Measurements from ENCODE around the gene TSPAN1. TPM values are rescaled to one million over a fixed set of nuclear protein-coding genes. Genes with fewer than 3 reads are reported as not detected.

Gene TSPAN1
- total RNA-seq, 1 donor from 2014 or later: 1.7 TPM

DNA sequence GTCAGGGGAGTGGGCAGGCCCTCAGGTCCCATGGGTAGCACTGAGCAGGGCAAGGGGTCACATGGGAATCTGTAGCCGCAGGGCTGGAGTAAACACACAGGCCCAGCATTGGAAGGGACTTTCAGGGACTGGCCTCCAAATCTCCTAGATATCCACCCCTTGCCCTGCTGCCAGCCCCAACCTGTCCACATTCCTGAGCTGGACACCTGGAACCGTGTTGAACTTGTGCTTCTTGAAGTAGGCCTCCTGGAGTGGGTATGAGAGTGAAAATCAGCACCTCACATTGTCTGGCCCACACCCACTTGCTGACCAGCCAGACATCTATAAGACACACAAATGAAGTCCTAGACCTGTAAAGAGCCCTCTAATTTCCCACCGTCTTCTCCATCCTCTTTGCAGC, 15.7 kb downstream of the TSPAN1 start:
- H3K9me3 Mint-ChIP-seq (ENCODE audit: unreplicated experiment): no peaks in the 10 kb centered on the region
- no peaks in the 10 kb centered on the region for H3K27me3 Mint-ChIP-seq (ENCODE audit: low read depth, unreplicated experiment)
- Histone ChIP-seq H3K4me1 (ENCODE audit: insufficient read depth, low read length) (peaks cover 11% of the 10 kb centered on the region), H3K9ac (ENCODE audit: low read length) (no peak overlapping the region), H3K79me2 (ENCODE audit: insufficient read depth, low read length) (no peaks in the 10 kb centered on the region), H3K4me3 (ENCODE audit: insufficient read depth, low read depth, low read length) (no peak overlapping the region), H3K36me3 (ENCODE audit: insufficient read depth, low read length) (peaks cover 12% of the 10 kb centered on the region), H3K4me2 (ENCODE audit: low read length) (no peak overlapping the region), H3K27ac (ENCODE audit: low read depth, low read length) (no peak overlapping the region), H4K20me1 (ENCODE audit: insufficient read depth, low read length) (no peaks in the 10 kb centered on the region), H3K9me3 (ENCODE audit: insufficient read depth, low read depth, low read length) (no peaks in the 10 kb centered on the region), H2AFZ (ENCODE audit: low read depth, low read length) (no peak overlapping the region), H3K27me3 (ENCODE audit: insufficient read depth, low read length) (no peaks in the 10 kb centered on the region)
- no peaks in the 10 kb centered on the region for H3K4me1 Mint-ChIP-seq (ENCODE audit: low read depth, unreplicated experiment)
- peaks cover 20% of the 10 kb centered on the region for H3K36me3 Mint-ChIP-seq (ENCODE audit: low read depth, unreplicated experiment)
- DNase-seq (ENCODE audit: low read depth): no peak
- H3K4me3 Mint-ChIP-seq (ENCODE audit: unreplicated experiment): peak overlapping the region; percentile 54
- no peak for FAIRE-seq
- H3K27ac Mint-ChIP-seq (ENCODE audit: unreplicated experiment): no peak overlapping the region
- no peak for TF ChIP-seq EZH2 (IDR thresholded peaks at IDR 0.05; ENCODE audit: insufficient read depth, low read length)
- TF ChIP-seq, protein P1, sequence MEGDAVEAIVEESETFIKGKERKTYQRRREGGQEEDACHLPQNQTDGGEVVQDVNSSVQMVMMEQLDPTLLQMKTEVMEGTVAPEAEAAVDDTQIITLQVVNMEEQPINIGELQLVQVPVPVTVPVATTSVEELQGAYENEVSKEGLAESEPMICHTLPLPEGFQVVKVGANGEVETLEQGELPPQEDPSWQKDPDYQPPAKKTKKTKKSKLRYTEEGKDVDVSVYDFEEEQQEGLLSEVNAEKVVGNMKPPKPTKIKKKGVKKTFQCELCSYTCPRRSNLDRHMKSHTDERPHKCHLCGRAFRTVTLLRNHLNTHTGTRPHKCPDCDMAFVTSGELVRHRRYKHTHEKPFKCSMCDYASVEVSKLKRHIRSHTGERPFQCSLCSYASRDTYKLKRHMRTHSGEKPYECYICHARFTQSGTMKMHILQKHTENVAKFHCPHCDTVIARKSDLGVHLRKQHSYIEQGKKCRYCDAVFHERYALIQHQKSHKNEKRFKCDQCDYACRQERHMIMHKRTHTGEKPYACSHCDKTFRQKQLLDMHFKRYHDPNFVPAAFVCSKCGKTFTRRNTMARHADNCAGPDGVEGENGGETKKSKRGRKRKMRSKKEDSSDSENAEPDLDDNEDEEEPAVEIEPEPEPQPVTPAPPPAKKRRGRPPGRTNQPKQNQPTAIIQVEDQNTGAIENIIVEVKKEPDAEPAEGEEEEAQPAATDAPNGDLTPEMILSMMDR (IDR thresholded peaks at IDR 0.05; ENCODE audit: insufficient read depth, low read depth, low read length): no peak

DNA sequence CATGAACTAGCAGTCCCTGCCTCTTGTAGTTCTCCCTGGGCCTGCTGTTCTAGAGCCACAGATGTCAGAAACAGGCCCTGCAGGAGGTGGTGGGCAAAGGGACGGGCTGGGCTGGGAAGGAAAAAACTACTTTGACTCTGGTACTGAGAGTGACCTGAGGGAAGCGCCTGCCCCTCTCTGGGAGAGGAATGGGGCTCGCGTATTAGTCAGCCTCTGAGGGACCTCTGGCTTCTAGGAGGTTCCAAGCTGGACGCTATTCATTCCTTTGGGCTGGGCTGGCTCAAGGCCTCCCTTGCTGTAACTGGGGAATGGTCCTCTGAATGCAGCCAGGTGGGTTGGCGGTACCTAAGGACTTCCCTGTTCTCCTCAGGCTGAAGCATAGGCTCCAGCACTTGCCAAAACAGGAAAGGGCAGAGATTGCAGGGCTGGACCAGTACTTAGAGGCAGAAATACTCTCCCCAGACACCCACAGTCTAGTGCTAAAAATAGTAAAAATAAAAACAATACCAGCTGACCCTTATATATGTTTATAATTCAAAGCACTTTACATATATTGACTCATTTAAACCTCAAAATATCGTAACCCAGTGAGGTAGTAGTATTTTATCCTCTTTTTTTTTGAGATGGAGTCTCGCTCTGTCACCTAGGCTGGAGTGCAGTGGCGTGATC, 16.3 kb downstream of the TSPAN1 start:
- Histone ChIP-seq H3K9ac (ENCODE audit: low read length) (no peak overlapping the region), H4K20me1 (ENCODE audit: insufficient read depth, low read length) (no peaks in the 10 kb centered on the region), H3K4me1 (ENCODE audit: insufficient read depth, low read length) (peaks cover 11% of the 10 kb centered on the region), H3K27me3 (ENCODE audit: insufficient read depth, low read length) (no peaks in the 10 kb centered on the region), H3K9me3 (ENCODE audit: insufficient read depth, low read depth, low read length) (no peaks in the 10 kb centered on the region), H3K36me3 (ENCODE audit: insufficient read depth, low read length) (peaks cover 12% of the 10 kb centered on the region), H3K4me3 (ENCODE audit: insufficient read depth, low read depth, low read length) (no peak overlapping the region), H3K27ac (ENCODE audit: low read depth, low read length) (peak overlapping the region; percentile 21), H2AFZ (ENCODE audit: low read depth, low read length) (no peak overlapping the region), H3K79me2 (ENCODE audit: insufficient read depth, low read length) (no peaks in the 10 kb centered on the region), H3K4me2 (ENCODE audit: low read length) (no peak overlapping the region)
- FAIRE-seq: no peak
- H3K4me1 Mint-ChIP-seq (ENCODE audit: low read depth, unreplicated experiment): no peaks in the 10 kb centered on the region
- peak overlapping the region; percentile 54 for H3K4me3 Mint-ChIP-seq (ENCODE audit: unreplicated experiment)
- no peak overlapping the region for H3K27ac Mint-ChIP-seq (ENCODE audit: unreplicated experiment)
- H3K36me3 Mint-ChIP-seq (ENCODE audit: low read depth, unreplicated experiment): peaks cover 22% of the 10 kb centered on the region
- H3K9me3 Mint-ChIP-seq (ENCODE audit: unreplicated experiment): no peaks in the 10 kb centered on the region
- TF ChIP-seq, protein P1 (IDR thresholded peaks at IDR 0.05; ENCODE audit: insufficient read depth, low read depth, low read length): no peak
- TF ChIP-seq EZH2 (IDR thresholded peaks at IDR 0.05; ENCODE audit: insufficient read depth, low read length): no peak
- no peaks in the 10 kb centered on the region for H3K27me3 Mint-ChIP-seq (ENCODE audit: low read depth, unreplicated experiment)
- no peak for DNase-seq (ENCODE audit: low read depth)

DNA sequence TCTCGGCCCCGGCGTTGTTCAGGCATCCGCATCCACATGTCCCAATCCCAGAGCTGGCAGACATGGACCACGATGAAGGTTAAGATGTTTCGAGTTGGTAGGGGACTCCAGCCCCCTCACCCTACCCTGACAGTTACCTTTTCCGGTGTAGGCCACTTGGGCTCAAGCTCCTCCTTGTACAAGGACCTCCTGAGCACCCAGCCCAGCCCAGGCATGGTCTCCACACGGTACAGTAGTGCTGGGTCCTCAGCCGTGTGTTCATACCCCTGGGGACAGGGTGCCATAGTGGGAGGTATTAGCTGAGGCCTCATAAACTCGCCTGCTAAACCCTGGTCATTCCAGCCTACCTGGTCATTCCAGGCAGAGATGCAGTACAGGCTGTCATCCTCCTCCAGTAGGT, 17.3 kb downstream of the TSPAN1 start:
- TF ChIP-seq, protein P1 (IDR thresholded peaks at IDR 0.05; ENCODE audit: insufficient read depth, low read depth, low read length): no peak
- TF ChIP-seq EZH2 (IDR thresholded peaks at IDR 0.05; ENCODE audit: insufficient read depth, low read length): no peak
- peaks cover 12% of the 10 kb centered on the region for H3K36me3 ChIP-seq (ENCODE audit: insufficient read depth, low read length)
- no peak for DNase-seq (ENCODE audit: low read depth)

More for the DNA sequence above, 17.3 kb downstream of the TSPAN1 start:
- Histone ChIP-seq H3K79me2 (ENCODE audit: insufficient read depth, low read length) (peaks cover 7% of the 10 kb centered on the region), H3K4me2 (ENCODE audit: low read length) (no peak overlapping the region), H3K4me1 (ENCODE audit: insufficient read depth, low read length) (peaks cover 11% of the 10 kb centered on the region), H3K4me3 (ENCODE audit: insufficient read depth, low read depth, low read length) (no peak overlapping the region), H2AFZ (ENCODE audit: low read depth, low read length) (no peak overlapping the region), H3K9me3 (ENCODE audit: insufficient read depth, low read depth, low read length) (no peaks in the 10 kb centered on the region), H3K27ac (ENCODE audit: low read depth, low read length) (no peak overlapping the region), H3K9ac (ENCODE audit: low read length) (no peak overlapping the region), H3K27me3 (ENCODE audit: insufficient read depth, low read length) (no peaks in the 10 kb centered on the region), H4K20me1 (ENCODE audit: insufficient read depth, low read length) (no peaks in the 10 kb centered on the region)
- no peak for FAIRE-seq
- Mint-ChIP-seq H3K27me3 (ENCODE audit: low read depth, unreplicated experiment) (no peaks in the 10 kb centered on the region), H3K27ac (ENCODE audit: unreplicated experiment) (no peak overlapping the region), H3K4me1 (ENCODE audit: low read depth, unreplicated experiment) (no peaks in the 10 kb centered on the region), H3K36me3 (ENCODE audit: low read depth, unreplicated experiment) (peaks cover 26% of the 10 kb centered on the region), H3K9me3 (ENCODE audit: unreplicated experiment) (no peaks in the 10 kb centered on the region), H3K4me3 (ENCODE audit: unreplicated experiment) (no peak overlapping the region)
